Epithelial cell of proximal tubule (primary cell): ENCODE results near the gene ANKMY1. TPM values are rescaled to one million over a fixed set of nuclear protein-coding genes. Genes with fewer than 3 reads are reported as not detected.
"Not testable (repeated sequence)": the region's sequence is repeated elsewhere in the genome, so short reads cannot be mapped to it uniquely, and the experiment has no call there.

ENCODE experiments used
- DNase-seq: peaks from one replicate; pipeline ENCODE4 v3.0.0-alpha.2; 2011; ENCODE audit warnings: low read depth
- H3K4me3 ChIP-seq: 2 replicates; pipeline ENCODE4 v1.5.1; 2011; ENCODE audit warnings: low read depth, mild to moderate bottlenecking, low read length
- CTCF ChIP-seq: conservative IDR thresholded peaks from 2 replicates; pipeline ENCODE4 v1.5.1; 2012; ENCODE audit warnings: low read depth, mild to moderate bottlenecking, low read length
- total RNA-seq: library from RNA; depleted of rRNA; stranded (reverse); fragments of >200 nt; gene quantifications from 2 replicates; pipeline ENCODE4 v1.2.3, GENCODE V29; 2015

The ANKMY1 gene
- total RNA-seq, 1 donor from 2014 or later, result 4.0 TPM

GRCh38 chr2:240539906-240540305 is 17.9 kb downstream of the ANKMY1 start:
- no peak for TF ChIP-seq CTCF
- DNase-seq, result no peak
- H3K4me3 ChIP-seq, result no peak overlapping the region

GRCh38 chr2:240539101-240539500 is 18.7 kb downstream of the ANKMY1 start:
- H3K4me3 ChIP-seq, DNase-seq: not testable (repeated sequence)

- no peak for TF ChIP-seq CTCF
- H3K4me3 ChIP-seq, result no peak overlapping the region
- DNase-seq, result no peak
Measured at GRCh38 chr2:240538031-240538780, 19.6 kb downstream of the ANKMY1 start.

- no peak overlapping the region for H3K4me3 ChIP-seq
- TF ChIP-seq CTCF, result no peak
- DNase-seq, result no peak
Measured at GRCh38 chr2:240532031-240532775, 25.6 kb downstream of the ANKMY1 start.

- H3K4me3 ChIP-seq, result no peak overlapping the region
- no peak for DNase-seq
- TF ChIP-seq CTCF, result no peak
Measured at GRCh38 chr2:240531038-240531437, 26.8 kb downstream of the ANKMY1 start.

GRCh38 chr2:240530181-240530580 is 27.6 kb downstream of the ANKMY1 start:
- no peak for DNase-seq
- no peak for TF ChIP-seq CTCF
- H3K4me3 ChIP-seq, result no peak overlapping the region

- H3K4me3 ChIP-seq, result no peak overlapping the region
- TF ChIP-seq CTCF, result no peak
- no peak for DNase-seq
Measured at GRCh38 chr2:240529344-240529999, 28.3 kb downstream of the ANKMY1 start.
